Skeletal muscle tissue (tissue), 4 donors: ENCODE data around the gene POR. TPM values are rescaled to one million over a fixed set of nuclear protein-coding genes. Genes with fewer than 3 reads are reported as not detected.

Experiments used
- H3K27ac ChIP-seq: one replicate; pipeline ENCODE4 v1.7.0; 2013; ENCODE audit warnings: mild to moderate bottlenecking, low read depth, low read length, inconsistent platforms
- H3K27me3 ChIP-seq, 3 donors: one replicate each; pipeline ENCODE4 v1.7.0; 2013; ENCODE audit warnings: low read length in 3 of 3; ENCODE audit not compliant: control insufficient read depth in 3 of 3, insufficient read depth in 3 of 3
- H3K36me3 ChIP-seq, 3 donors: one replicate each; pipeline ENCODE4 v1.7.0; 2013; ENCODE audit warnings: low read length in 3 of 3; ENCODE audit not compliant: control insufficient read depth in 3 of 3, insufficient read depth in 3 of 3
- H3K4me1 ChIP-seq, 3 donors: one replicate each; pipeline ENCODE4 v1.7.0; 2013; ENCODE audit warnings: low read length in 3 of 3, mild to moderate bottlenecking in 3 of 3; ENCODE audit not compliant: control insufficient read depth in 3 of 3, insufficient read depth in 3 of 3
- H3K4me3 ChIP-seq, 3 donors: one replicate each; pipeline ENCODE4 v1.7.0; 2013; ENCODE audit warnings: low read length in 3 of 3
- H3K9ac ChIP-seq, 3 donors: one replicate each; pipeline ENCODE4 v1.7.0; 2013; ENCODE audit warnings: low read length in 3 of 3, mild to moderate bottlenecking in 3 of 3, moderate library complexity in 2 of 3, low read depth in 1 of 3
- H3K9me3 ChIP-seq, 3 donors: one replicate each; pipeline ENCODE4 v1.7.0; 2013; ENCODE audit warnings: low read length in 3 of 3; ENCODE audit not compliant: control insufficient read depth in 3 of 3
- total RNA-seq: library from RNA; depleted of rRNA; stranded (reverse); fragments of >200 nt; gene quantifications from one replicate; pipeline ENCODE4 v1.2.3, GENCODE V29; 2014
- donor health status: Osteomylitis.

POR gene
- total RNA-seq, 1 donor from 2014 or later: 42.8 TPM

DNA sequence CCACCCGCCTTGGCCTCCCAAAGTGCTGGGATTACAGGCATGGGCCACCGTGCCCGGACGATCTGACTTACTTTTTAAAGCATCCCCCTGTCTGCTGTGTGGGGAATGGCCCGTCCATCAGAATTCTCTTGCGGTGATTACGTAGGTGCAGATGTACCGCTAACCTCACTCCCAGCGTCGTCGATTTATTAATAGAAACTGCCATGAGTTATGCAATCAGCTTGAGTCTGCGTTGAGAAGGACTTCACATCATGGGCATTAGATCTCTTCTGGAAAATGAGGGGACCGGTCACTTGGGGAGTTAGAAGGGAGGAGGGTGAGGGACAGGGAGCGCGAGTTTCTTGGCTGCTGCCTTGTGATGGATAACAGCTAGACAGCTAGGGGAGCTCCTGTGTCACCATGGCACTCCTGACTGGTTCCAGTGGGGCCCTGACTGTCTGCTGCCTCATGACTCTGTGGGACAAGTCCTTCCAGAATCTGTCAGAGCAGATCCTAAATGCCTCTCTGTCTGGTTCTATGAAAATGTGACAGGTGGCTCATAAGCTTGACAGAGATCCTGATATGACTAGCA, 35.2 kb downstream of the POR start:
- peaks cover 3 to 9% (median 9%) of the 10 kb centered on the region in 3 donors for H3K36me3 ChIP-seq
- H3K27me3 ChIP-seq: no peaks in the 10 kb centered on the region
- H3K4me3 ChIP-seq: peak overlapping the region in 1 of 3 donors; percentile 58
- H3K4me1 ChIP-seq: peaks cover 20 to 54% (median 50%) of the 10 kb centered on the region in 3 donors
- peak overlapping the region; percentile 72 for H3K27ac ChIP-seq
- peak overlapping the region in 1 of 3 donors; percentile 47 for H3K9ac ChIP-seq
- H3K9me3 ChIP-seq: no peaks in the 10 kb centered on the region

DNA sequence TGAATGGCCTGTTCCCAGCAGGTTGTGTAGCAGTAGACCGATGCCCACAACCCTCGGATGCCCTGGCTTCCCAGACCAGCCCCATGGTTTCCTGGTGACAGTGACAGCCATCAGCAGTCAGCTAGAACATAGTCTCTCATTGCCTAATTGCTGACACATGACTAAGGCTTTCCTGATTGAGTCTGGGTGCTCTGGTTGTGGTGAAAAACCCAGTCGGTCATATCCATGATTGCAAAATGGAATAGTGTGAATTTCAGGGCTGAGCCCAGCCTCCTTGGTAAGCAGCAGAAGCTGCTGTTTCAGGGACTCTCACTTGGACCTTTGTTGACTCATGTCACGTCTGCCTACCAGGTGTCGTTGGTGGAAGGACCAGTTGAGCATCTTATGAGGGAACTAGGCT, 36.6 kb downstream of the POR start:
- peaks cover 7 to 16% (median 15%) of the 10 kb centered on the region in 3 donors for H3K36me3 ChIP-seq
- H3K27ac ChIP-seq: peak overlapping the region; percentile 45
- no peaks in the 10 kb centered on the region for H3K9me3 ChIP-seq
- H3K9ac ChIP-seq: peak overlapping the region in 1 of 3 donors; percentile 25
- peaks cover 29 to 54% (median 47%) of the 10 kb centered on the region in 3 donors for H3K4me1 ChIP-seq
- no peak overlapping the region for H3K4me3 ChIP-seq
- H3K27me3 ChIP-seq: no peaks in the 10 kb centered on the region

DNA sequence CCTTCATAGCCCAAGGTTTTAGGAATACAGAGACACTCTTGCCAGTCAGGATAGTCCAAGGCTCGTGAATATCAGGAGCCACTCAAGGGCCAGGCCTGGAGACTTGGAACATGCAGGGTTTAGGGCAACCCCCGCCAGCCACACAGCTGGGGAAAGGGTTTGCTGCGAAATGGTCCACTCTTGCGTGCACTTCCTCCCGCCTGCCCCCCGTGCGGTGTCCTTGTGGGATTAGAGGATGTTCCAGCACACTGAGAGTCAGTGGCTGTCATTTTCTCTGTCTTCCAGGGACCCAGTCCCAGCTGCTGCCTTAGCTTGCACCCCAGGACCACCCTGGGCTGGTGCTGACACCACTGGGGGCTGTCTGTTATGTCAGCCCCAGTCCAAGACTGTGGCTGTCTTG, 38.5 kb downstream of the POR start:
- H3K27me3 ChIP-seq: no peaks in the 10 kb centered on the region
- no peaks in the 10 kb centered on the region for H3K9me3 ChIP-seq
- H3K9ac ChIP-seq: no peak overlapping the region
- H3K4me3 ChIP-seq: no peak overlapping the region
- H3K36me3 ChIP-seq: peaks cover 15 to 24% (median 18%) of the 10 kb centered on the region in 3 donors
- no peak overlapping the region for H3K27ac ChIP-seq
- peaks cover 24 to 49% (median 34%) of the 10 kb centered on the region in 3 donors for H3K4me1 ChIP-seq

GRCh38 chr7:75953931-75954330, 39.0 kb downstream of the POR start:
- Histone ChIP-seq H3K27ac (no peak overlapping the region), H3K4me3 (no peak overlapping the region), H3K27me3 (no peaks in the 10 kb centered on the region), H3K36me3 (peaks cover 16 to 25% (median 18%) of the 10 kb centered on the region in 3 donors), H3K4me1 (peaks cover 21 to 44% (median 29%) of the 10 kb centered on the region in 3 donors), H3K9ac (no peak overlapping the region), H3K9me3 (no peaks in the 10 kb centered on the region)

DNA sequence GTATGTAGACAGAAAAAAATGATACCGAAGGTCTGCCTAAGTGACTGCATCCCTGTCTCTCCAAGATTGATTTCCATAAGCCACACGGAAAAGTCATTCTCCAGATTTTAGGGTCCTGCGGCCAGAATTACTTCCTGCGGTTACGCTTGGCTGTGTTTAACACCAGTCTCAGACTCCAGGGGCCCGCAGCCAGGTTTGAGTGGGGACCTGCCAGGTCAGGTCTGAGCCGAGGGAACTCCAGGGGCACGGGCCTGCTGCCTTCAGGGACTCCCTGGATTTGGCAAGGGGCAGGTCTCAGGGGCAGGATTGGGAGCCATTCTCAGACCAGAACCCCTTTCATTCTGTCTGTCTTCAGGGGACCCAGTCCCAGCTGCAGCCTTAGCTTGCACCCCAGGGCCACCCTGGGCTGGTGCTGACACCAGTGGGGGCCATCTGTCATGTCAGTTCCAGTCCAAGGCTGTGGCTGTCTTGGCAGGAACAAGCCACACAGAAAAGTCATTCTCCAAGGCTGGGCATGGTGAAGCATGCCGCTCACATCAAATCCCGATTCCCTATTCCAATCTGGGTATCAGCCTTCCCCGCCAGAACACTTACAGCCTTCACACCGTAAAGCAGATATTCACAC, 40.5 kb downstream of the POR start:
- Histone ChIP-seq H3K36me3 (peaks cover 16 to 25% (median 18%) of the 10 kb centered on the region in 3 donors), H3K27ac (peak overlapping the region; percentile 57)

DNA sequence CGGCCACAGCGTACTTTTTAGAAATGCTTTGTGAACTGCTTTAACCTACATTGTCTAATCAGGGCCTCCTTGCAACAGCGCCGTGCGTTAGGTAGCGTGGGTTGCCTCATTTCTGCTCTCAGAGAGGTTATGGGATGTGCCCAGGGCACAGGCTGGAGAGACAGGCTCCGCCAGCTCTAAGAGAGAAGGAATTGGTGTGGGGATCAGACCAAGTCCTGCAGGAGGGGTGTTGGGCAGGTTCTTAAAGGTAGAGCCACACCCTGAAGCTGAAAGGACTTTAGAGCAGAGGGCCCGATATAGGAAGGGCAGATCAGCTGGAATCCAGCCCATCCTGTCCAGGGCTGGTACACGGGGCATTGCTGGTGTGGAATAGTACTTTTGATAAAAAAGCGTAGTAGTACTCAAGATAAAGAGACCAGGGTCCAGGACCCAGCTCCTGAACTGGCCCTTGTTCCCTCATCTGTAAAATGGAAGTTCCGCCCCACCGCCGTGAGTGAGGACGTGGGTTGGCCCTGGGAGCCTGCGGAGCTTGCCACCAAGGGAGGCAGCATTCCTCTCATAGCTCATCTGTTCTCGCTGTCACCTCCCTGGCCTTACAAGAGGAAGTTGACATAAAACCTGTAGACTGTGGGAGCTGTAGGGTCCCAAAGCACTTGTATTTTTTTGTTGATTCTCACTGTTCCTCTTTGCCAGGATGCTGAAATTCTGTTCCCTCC, 42.2 kb downstream of the POR start:
- Histone ChIP-seq H3K27me3 (no peaks in the 10 kb centered on the region), H3K27ac (no peak overlapping the region), H3K4me3 (no peak overlapping the region), H3K9me3 (no peaks in the 10 kb centered on the region), H3K4me1 (peaks cover 20 to 35% (median 22%) of the 10 kb centered on the region in 3 donors), H3K9ac (no peak overlapping the region), H3K36me3 (peaks cover 16 to 25% (median 18%) of the 10 kb centered on the region in 3 donors)

More for the DNA sequence above, 40.5 kb downstream of the POR start:
- Histone ChIP-seq H3K4me3 (no peak overlapping the region), H3K27me3 (no peaks in the 10 kb centered on the region), H3K9ac (peak overlapping the region in 2 of 3 donors; percentile 23 to 25), H3K4me1 (peaks cover 17 to 38% (median 21%) of the 10 kb centered on the region in 3 donors), H3K9me3 (no peaks in the 10 kb centered on the region)

DNA sequence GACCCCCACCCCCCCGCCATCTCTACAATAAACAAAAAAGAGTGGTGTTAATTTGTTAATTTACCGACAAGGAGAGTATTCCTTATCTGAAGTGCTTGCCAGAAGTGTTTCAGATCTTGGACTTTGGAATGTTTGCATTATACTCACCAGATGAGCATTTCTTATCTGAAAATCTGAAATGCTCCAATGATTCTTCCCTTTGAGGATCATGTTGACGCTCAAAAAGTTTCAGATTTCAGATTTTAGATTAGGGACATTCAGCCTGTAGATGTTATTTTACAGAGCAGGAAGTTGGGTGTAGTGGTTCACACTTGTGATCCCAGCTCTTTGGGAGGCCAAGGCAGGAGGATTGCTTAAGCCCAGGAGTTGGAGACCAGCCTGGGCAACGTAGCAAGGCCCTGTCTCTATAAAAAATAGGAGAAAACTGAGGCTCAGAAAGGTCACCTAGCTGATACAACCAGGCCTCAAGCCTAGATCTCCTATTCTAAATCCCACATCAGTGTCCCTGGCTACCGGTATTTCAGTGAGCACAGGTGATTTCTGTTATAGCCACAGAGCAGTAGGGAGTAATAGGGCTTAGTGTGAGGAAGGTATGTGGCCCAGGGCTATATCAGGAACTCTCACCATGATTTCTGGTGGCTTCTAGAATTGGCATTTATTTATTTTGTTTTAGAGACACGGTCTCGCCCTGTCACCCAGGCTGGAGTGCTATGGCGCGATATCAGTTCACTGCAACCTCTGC, 44.0 kb downstream of the POR start:
- Histone ChIP-seq H3K4me1 (peaks cover 31 to 45% (median 37%) of the 10 kb centered on the region in 3 donors), H3K36me3 (peaks cover 12 to 21% (median 16%) of the 10 kb centered on the region in 3 donors), H3K9me3 (no peaks in the 10 kb centered on the region), H3K27ac (no peak overlapping the region), H3K4me3 (no peak overlapping the region), H3K27me3 (no peaks in the 10 kb centered on the region), H3K9ac (no peak overlapping the region)

GRCh38 chr7:75960372-75960771, 45.4 kb downstream of the POR start:
- Histone ChIP-seq H3K27me3 (no peaks in the 10 kb centered on the region), H3K9me3 (no peaks in the 10 kb centered on the region), H3K4me3 (no peak overlapping the region), H3K36me3 (peaks cover 9 to 15% (median 13%) of the 10 kb centered on the region in 3 donors), H3K4me1 (peaks cover 32 to 45% (median 36%) of the 10 kb centered on the region in 3 donors), H3K27ac (no peak overlapping the region), H3K9ac (no peak overlapping the region)

DNA sequence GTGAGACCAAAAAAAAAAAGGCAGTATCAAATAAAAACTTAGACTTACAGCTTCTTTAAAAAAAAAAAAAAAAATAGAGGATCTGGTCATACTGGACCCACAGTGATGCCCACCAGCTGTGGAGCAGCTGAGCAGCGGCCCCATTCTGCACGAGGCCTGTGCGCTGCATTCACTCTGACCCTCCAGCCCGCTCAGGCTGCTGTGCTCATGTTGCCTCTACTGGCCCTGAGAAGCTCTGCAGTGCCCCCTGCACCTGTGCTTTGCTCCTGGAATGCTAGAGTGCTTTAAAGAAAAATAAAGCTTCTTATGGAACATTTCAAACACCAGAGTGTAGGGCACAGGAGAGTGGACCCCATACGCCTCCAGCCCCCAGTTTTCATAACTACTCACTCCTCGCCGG, 46.3 kb downstream of the POR start:
- no peaks in the 10 kb centered on the region for H3K9me3 ChIP-seq

More for the DNA sequence above, 46.3 kb downstream of the POR start:
- Histone ChIP-seq H3K36me3 (peaks cover 4 to 13% (median 10%) of the 10 kb centered on the region in 3 donors), H3K4me3 (no peak overlapping the region), H3K9ac (no peak overlapping the region), H3K27me3 (no peaks in the 10 kb centered on the region), H3K4me1 (peaks cover 32 to 45% (median 39%) of the 10 kb centered on the region in 3 donors), H3K27ac (peak overlapping the region; percentile 82)
